HG03575 (cell line): ENCODE results near the gene LRRC28.

Experiments used
- ATAC-seq: cut with Tn5 transposase; IDR thresholded peaks from one replicate; pipeline ENCODE4 v1.9.1; 2021; ENCODE audit not compliant: unreplicated experiment, insufficient number of reproducible peaks, low FRiP score; ENCODE audit errors: extremely low read depth

Gene LRRC28

GRCh38 chr15:99291643-99292042, 40.4 kb downstream of the LRRC28 start:
- no peak for ATAC-seq

DNA sequence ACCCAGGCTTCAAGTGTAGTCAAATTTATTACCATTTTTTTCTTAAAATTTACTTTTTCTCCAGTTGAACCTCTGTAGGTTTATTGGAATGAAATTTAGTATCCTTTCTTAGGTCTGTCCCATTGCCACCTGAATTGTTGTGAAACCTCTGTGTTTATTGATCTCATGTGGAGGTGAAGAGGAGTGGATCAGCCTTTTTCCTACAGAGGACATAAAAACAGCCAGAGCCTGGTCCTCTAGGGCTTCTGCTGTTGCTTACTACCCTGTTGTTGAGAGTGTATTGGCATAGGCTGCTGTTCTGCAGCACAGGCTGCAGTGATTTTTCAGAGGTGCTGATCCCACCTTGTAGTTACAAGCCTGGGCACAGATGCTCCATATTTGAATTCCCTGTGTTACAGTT, 44.6 kb downstream of the LRRC28 start:
- no peak for ATAC-seq

- ATAC-seq = no peak
These were observed 45.1 kb downstream of the LRRC28 start for GRCh38 chr15:99296386-99296785.

DNA sequence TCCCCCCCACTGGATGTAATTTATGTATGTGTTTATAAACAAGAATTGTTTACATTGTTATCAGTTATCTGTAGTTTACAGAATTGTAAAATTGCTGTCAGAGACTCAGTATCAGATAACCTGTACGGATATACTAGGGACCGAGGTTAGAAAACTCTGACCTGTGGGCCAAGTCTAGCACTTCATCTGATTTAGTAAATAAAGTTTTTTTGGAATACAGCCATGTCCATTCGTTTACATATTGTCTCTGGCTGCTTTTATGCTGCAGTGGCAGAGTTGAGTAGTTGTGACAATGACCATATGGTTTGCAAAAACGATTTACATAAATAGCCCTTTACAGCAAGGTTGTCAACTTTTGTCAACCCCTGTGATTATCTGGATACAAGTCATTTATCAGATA, 52.6 kb downstream of the LRRC28 start:
- no peak for ATAC-seq

DNA sequence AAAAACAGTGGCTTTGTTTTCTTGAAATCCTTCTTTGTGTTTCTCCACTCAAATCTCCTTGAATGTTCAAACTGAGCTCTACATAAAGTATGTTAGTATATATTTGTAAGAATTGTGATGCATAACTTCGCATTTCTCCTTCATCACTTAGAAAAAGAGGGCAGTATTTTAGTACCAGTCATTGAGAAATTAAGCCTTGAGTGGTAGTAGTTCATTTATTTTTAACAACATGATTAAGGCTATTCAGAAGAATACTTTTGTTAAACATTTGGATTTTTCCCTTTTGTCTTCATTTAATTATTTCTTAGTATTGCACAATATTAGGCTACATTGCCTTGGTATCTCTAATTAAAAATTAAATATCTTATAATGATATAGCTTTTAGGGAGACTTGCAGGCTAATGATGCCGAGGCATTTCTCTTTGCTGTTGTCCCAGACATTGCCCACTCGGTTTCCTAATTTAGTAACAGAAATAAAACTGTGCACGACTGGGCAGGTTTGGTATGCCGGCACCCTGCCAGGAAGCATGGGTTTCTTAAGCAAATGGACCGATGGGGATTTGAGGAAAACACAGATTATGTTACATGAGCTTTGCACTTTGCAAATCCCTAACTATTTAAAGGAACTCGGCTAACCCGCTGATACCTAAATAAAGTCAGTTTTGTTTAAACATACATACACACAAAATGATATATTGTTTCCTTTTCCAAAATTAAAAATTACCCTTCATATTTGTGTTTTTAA, 54.7 kb downstream of the LRRC28 start:
- no peak for ATAC-seq

GRCh38 chr15:99306694-99307338, 55.5 kb downstream of the LRRC28 start:
- no peak for ATAC-seq

DNA sequence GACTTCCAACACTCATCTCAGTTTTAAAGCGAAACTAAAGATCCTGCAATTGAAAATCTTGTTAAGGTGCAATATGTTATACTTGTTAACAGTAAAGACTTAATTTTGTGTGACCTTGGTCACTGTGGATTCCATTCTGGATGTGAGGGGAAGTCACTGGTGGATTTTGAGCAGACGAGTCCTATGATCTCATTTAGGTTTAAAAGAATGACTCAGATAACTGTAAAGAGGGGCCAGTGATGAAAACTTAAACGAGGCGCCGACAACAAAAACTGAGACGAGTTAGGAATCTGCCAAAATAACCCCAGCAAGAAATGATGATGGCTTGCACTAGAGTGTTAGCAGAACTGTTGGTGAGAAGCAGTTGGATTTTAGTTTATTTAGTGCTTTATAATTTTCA, 56.5 kb downstream of the LRRC28 start:
- no peak for ATAC-seq

GRCh38 chr15:99310745-99311144, 59.5 kb downstream of the LRRC28 start:
- no peak for ATAC-seq

GRCh38 chr15:99312228-99312627, 60.9 kb downstream of the LRRC28 start:
- no peak for ATAC-seq

GRCh38 chr15:99312794-99313193, 61.5 kb downstream of the LRRC28 start:
- no peak for ATAC-seq

GRCh38 chr15:99315636-99316035, 64.4 kb downstream of the LRRC28 start:
- ATAC-seq = no peak

DNA sequence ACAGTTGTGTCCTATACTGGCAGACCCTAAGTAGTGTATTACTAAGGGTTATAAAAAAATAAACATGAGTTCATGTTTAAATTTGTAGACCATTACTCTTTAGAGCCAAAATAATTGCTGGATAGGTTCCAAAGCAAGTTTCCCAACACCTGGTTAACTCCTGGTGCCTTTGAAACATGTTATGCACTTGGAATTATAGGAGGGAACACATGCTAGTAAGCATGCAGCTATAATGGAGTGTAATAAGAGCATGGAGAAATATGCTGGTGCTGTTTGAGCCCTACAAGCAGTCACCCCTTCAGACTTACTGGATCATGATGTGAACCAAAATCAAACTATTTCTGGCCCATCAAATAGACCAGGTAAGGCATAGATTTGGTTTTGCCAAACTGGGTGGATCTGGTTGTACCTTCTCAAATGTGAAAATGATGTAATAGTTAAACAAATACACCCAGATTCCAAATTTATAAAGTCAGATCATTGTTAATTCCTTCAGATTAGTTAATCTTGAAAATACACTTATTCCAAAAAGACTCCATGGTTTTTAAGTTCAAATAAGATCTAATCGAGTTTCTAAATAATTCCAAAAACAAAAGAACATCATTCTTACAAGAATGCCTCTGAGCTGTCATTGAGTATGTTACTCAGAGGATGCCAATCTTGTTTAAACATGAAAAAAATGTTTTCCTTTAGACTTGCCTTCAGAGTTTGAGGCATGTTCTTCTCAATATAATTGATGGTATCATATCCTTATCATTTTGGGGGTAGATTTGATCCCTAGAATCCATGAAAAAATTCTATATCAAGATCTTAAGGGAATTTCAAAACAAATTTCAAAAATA, 69.3 kb downstream of the LRRC28 start:
- no peak for ATAC-seq

DNA sequence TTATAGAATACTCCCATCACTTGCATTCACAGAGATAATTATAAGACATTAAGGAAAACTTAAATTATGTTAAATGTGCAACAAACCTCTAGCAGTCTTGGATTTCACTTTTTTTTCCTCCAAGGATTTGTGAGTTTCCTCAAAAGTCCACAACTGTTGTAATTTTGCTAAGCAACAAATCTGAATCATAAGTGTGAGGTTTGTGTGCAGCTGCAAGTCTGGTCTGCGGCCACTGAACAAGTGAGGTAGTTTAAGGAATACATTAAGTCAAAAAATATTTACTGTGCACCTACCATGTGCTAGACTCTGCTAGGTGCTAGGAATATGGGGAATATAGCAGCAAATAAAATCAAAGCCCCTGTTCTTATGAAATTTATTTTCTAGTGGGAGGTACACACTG, 70.2 kb downstream of the LRRC28 start:
- no peak for ATAC-seq

DNA sequence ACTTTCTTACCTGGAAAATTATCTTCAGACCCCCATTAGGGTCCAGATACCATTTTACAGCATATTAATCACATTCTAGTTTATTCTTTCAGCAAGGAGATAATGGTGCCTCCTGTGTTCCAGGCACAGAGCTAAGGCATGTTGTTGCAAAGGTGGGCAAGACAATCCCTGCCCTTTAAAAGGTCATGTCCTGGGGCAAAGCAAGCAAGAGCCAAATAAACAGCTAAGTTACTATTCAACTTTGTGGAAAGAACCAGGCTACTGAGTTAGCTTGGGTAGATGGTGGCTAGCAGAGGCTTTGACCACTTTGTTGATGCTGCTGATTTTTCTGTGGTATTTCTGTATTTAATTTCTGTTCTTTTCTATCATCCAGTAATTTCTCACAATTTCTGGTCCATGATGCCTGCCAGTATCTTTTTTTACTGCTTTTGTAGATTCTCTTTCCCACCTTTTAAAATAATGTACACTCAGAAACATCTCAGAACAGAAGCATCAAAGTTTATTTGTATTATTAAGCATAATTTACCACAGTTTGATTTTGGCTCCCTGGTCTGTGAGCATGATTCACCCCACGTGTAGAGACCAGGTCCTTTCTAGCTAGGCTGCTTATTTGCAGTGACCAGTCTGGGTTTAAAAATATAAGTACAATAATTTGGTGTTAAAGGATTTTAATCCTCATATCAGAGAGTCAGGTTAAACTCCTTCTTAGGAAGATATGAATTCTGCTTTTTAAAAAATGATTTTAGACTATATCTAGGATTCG, 71.5 kb downstream of the LRRC28 start:
- no peak for ATAC-seq

- ATAC-seq = no peak
These were observed 72.9 kb downstream of the LRRC28 start for GRCh38 chr15:99324082-99324620.

DNA sequence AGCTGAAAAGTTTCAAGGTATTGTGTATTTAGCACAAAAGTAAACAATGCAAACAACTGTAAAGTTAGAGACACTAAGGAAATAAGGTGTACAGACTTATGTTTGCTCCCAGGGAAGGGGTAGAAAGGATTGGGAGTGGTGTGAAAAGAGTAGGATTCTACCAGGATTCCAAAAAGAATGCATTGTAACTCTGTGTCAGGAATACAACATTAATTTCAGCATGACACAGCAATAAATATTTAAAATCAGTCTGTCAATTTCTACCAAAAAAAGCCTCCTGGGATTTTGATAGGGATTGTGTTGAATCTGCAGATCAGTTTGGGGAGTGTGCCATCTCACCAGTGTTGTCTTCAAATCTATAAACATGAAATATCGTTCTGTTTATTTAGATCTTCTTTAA, 73.4 kb downstream of the LRRC28 start:
- no peak for ATAC-seq

DNA sequence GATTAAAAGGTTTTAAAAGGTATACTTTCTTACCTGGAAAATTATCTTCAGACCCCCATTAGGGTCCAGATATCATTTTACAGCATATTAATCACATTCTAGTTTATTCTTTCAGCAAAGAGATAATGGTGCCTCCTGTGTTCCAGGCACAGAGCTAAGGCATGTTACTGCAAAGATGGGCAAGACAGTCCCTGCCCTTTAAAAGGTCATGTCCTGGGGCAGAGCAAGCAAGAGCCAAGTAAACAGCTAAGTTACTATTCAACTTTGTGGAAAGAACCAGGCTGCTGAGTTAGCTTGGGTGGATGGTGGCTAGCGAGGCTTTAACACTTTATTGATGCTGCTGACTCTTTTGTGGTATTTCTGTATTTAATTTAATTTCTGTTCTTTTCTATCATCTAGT, 75.0 kb downstream of the LRRC28 start:
- no peak for ATAC-seq

GRCh38 chr15:99328106-99329072, 77.1 kb downstream of the LRRC28 start:
- ATAC-seq = no peak
